K562 treated with DMSO at 1 percent for 24 hours (cell line): ENCODE data around the gene GDPD1. TPM values are rescaled to one million over a fixed set of nuclear protein-coding genes. Genes with fewer than 3 reads are reported as not detected.

Experiments
- total RNA-seq: library from RNA; unstranded; fragments of 300-600 nt; gene quantifications from 2 replicates; pipeline ENCODE4 v1.2.3, GENCODE V29; 2022; ENCODE audit warnings: low read depth; ENCODE audit not compliant: insufficient read depth

GDPD1 gene
- total RNA-seq: 4.1 and 6.1 TPM in 2 replicates

GRCh38 chr17:59220328-59221158 lies at the start of gene GDPD1:
Gene GDPD1, plus strand, starts transcription at chr17:59220511. Its CDS starts 99 bp downstream, at chr17:59220610.

Other genes starting within 250 kb of the GDPD1 start
- gene TRIM37, start 113.6 kb upstream of the GDPD1 start, total RNA-seq: 16.9 and 19.2 TPM in 2 replicates
- gene SKA2, start 65.3 kb upstream of the GDPD1 start, total RNA-seq: 34.3 and 41.5 TPM in 2 replicates
- gene PRR11, start 64.8 kb upstream of the GDPD1 start, total RNA-seq: 41.0 and 41.1 TPM in 2 replicates
- gene SMG8, start 10.5 kb upstream of the GDPD1 start, total RNA-seq: 17.3 and 19.2 TPM in 2 replicates
- gene YPEL2, start 111.1 kb downstream of the GDPD1 start, total RNA-seq: 0.72 and 0.89 TPM in 2 replicates